ENCODE measurements around the gene FOXP1. TPM values are rescaled to one million over a fixed set of nuclear protein-coding genes. Genes with fewer than 3 reads are reported as not detected.
"Not testable (repeated sequence)": the region's sequence is repeated elsewhere in the genome, so short reads cannot be mapped to it uniquely, and the experiment has no call there.

FOXP1 gene
- total RNA-seq, 4 donors from 2014 or later: 13.2 to 46.6 (median 29.2) TPM

DNA sequence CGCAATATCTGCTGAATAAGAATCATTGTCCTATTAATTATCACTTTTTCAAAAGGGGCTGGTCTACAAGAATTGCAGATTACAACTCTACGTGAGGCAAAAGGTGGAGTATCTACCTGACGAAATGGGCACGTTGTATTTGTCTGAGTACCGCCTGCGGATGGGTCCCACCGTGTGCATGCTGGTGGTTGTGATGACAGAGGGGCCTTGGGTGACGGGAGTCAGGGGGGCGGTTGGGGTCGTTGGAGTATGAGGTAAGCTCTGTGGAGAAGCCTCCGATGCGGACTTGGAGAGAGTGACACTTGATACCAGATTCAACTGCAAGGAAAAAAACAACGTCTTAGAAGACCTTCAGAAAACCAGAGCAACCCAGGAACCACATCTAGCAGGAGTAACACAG, 605.8 kb downstream of the FOXP1 start:
- no peak for DNase-seq
- TF ChIP-seq, protein P1, sequence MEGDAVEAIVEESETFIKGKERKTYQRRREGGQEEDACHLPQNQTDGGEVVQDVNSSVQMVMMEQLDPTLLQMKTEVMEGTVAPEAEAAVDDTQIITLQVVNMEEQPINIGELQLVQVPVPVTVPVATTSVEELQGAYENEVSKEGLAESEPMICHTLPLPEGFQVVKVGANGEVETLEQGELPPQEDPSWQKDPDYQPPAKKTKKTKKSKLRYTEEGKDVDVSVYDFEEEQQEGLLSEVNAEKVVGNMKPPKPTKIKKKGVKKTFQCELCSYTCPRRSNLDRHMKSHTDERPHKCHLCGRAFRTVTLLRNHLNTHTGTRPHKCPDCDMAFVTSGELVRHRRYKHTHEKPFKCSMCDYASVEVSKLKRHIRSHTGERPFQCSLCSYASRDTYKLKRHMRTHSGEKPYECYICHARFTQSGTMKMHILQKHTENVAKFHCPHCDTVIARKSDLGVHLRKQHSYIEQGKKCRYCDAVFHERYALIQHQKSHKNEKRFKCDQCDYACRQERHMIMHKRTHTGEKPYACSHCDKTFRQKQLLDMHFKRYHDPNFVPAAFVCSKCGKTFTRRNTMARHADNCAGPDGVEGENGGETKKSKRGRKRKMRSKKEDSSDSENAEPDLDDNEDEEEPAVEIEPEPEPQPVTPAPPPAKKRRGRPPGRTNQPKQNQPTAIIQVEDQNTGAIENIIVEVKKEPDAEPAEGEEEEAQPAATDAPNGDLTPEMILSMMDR (IDR thresholded peaks at IDR 0.05 in 4 of 5, conservative IDR thresholded peaks at IDR 0.05 in 1 of 5): no peak
- no peak for TF ChIP-seq POLR2A (IDR thresholded peaks at IDR 0.05)
- Histone ChIP-seq H3K4me3 (no peak overlapping the region), H3K27me3 (no peaks in the 10 kb centered on the region), H3K9me3 (no peaks in the 10 kb centered on the region), H3K27ac (no peak overlapping the region), H3K36me3 (peaks cover 0 to 29% of the 10 kb centered on the region in 2 donors), H3K4me1 (peaks cover 15 to 18% of the 10 kb centered on the region in 2 donors)
- ATAC-seq: no peak
- intact Hi-C loops (cut with DNase I; ENCODE audit: low total_unique reads): no loop called here
- in situ Hi-C loops (cut with MboI; ENCODE audit: low sequenced_read_pairs in 4 of 4): loop anchor here in 1 of 4 donors (25.0 kb wide), 1 partner anchor 610 kb away; the partner anchor contains the start of gene FOXP1

DNA sequence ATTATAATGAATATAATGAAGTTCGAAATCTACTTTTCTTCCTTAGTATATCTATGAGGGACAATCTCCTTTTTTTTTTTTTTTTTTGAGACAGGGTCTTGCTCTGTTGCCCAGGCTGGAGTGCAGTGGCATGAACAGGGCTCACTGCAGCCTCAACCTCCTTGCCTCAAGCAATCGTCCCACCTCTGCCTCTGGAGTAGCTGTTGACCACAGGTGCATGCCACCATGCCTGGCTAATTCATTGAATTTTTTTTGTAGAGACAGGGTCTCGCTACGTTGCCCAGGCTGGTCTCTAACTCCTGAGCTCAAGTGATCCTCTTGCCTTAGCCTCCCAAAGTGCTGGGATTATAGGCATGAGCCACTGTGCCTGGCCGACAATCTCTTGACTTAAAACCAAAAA, 607.5 kb downstream of the FOXP1 start:
- H3K4me3 ChIP-seq; DNase-seq; H3K27ac ChIP-seq; intact Hi-C loops (cut with DNase I; ENCODE audit: low total_unique reads); ATAC-seq; H3K4me1 ChIP-seq; H3K27me3 ChIP-seq; H3K9me3 ChIP-seq: not testable (repeated sequence)
- in situ Hi-C loops (cut with MboI; ENCODE audit: low sequenced_read_pairs in 4 of 4): loop anchor here in 1 of 4 donors (25.0 kb wide), 1 partner anchor 611 kb away; the partner anchor contains the start of gene FOXP1
- peaks cover 0 to 40% of the 10 kb centered on the region in 2 donors for H3K36me3 ChIP-seq

DNA sequence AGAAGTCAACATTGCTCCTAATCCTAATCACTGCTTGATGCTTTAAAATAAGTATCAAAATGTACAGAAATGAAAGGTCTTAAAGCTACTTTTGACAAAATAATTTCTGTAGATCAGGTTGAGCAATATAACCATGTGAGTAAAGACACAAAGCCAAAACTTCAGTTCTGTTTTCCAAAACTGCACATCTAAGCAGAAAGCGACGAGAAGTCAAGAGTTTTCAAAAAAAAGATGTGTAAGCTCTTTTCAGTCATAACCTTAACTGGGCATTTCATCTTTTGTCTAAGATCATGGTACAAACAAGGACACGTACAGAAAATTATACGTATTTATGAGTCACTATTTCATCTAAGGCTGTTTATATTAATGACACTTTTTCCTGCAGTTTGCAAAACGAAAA, 608.8 kb downstream of the FOXP1 start:
- intact Hi-C loops (cut with DNase I; ENCODE audit: low total_unique reads): no loop called here
- DNase-seq (no peak), ATAC-seq (no peak)
- TF ChIP-seq, protein P1 (IDR thresholded peaks at IDR 0.05 in 4 of 5, conservative IDR thresholded peaks at IDR 0.05 in 1 of 5): no peak
- TF ChIP-seq POLR2A (IDR thresholded peaks at IDR 0.05): no peak
- H3K27me3 ChIP-seq: no peaks in the 10 kb centered on the region
- H3K36me3 ChIP-seq: peaks cover 0 to 50% of the 10 kb centered on the region in 2 donors
- no peak overlapping the region for H3K27ac ChIP-seq
- no peak overlapping the region for H3K4me3 ChIP-seq
- no peaks in the 10 kb centered on the region for H3K4me1 ChIP-seq
- no peaks in the 10 kb centered on the region for H3K9me3 ChIP-seq
- in situ Hi-C loops (cut with MboI; ENCODE audit: low sequenced_read_pairs in 4 of 4): loop anchor here in 1 of 4 donors (25.0 kb wide), 1 partner anchor 613 kb away; the partner anchor contains the start of gene FOXP1

DNA sequence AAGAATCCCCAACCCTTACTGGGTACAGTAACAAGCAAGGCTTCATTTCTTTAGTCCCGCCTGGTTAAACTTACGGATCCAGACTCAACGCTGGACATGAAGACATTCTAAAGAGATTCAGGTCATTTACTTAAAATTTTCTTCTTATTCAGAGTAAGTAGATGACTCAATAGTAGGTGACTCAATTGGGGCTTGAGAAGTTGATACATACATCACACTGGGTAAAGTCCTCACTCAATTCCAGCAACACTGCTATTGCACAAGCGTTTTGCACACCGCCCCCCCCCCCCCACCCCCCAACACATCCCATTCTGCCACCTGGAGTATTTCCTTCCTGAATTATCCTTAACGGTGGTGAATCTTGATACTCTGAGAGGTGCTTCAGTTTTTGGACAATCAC, 610.0 kb downstream of the FOXP1 start:
- peaks cover 0 to 60% of the 10 kb centered on the region in 2 donors for H3K36me3 ChIP-seq
- in situ Hi-C loops (cut with MboI; ENCODE audit: low sequenced_read_pairs in 4 of 4) (no loop called here), intact Hi-C loops (cut with DNase I; ENCODE audit: low total_unique reads) (no loop called here)
- H3K27me3 ChIP-seq: no peaks in the 10 kb centered on the region
- H3K27ac ChIP-seq: no peak overlapping the region
- H3K4me1 ChIP-seq: no peaks in the 10 kb centered on the region
- no peak overlapping the region for H3K4me3 ChIP-seq
- DNase-seq (no peak), ATAC-seq (no peak)
- no peaks in the 10 kb centered on the region for H3K9me3 ChIP-seq
- no peak for TF ChIP-seq POLR2A (IDR thresholded peaks at IDR 0.05)

DNA sequence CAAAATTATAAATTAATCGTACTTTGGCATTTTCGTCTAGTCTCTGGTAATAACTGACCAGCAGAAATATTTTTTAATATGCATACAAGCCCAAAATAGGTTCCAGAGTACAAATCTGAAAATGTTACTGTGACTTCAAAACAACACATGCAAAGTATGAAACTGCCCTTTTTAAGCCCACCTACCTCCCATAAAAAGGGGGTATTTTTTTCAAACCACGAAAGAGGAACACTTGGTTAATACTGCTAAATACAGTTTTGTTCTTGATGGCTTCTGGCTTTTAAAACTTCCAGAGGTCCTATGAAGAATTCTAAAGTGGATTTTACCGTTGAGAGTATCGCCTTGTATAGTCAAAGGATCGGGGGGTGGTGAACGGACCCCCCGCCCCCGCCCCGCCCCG, 610.7 kb downstream of the FOXP1 start:
- Histone ChIP-seq H3K27me3 (no peaks in the 10 kb centered on the region), H3K9me3 (no peaks in the 10 kb centered on the region), H3K36me3 (peaks cover 0 to 64% of the 10 kb centered on the region in 2 donors), H3K4me3 (no peak overlapping the region), H3K4me1 (no peaks in the 10 kb centered on the region), H3K27ac (no peak overlapping the region)
- DNase-seq: no peak
- intact Hi-C loops (cut with DNase I; ENCODE audit: low total_unique reads) (no loop called here), in situ Hi-C loops (cut with MboI; ENCODE audit: low sequenced_read_pairs in 4 of 4) (no loop called here)
- TF ChIP-seq POLR2A (IDR thresholded peaks at IDR 0.05): no peak
- TF ChIP-seq, protein P1 (IDR thresholded peaks at IDR 0.05 in 4 of 5, conservative IDR thresholded peaks at IDR 0.05 in 1 of 5): no peak
- ATAC-seq: no peak

DNA sequence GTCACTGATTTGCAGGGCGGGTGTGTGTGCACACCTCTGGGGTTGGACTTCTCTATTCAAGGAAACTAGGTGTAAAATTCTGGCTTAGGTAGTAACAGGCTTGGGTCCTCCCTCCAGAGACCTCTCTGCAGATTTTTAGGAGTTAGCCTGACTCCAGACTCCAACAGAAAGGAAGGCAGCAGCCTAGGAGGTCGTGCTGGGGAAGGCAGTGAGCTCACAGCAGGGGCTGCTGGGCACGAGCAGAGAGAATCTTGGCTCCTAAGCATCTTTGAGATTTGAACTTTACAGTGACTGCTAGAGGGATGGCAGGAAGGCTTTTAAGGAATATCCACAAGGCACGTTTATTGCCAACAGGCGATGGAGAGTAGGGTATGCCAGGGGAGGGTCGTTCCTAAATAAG, 612.6 kb downstream of the FOXP1 start:
- no peaks in the 10 kb centered on the region for H3K9me3 ChIP-seq
- ATAC-seq (no peak), DNase-seq (no peak)
- no peaks in the 10 kb centered on the region for H3K4me1 ChIP-seq
- intact Hi-C loops (cut with DNase I; ENCODE audit: low total_unique reads): no loop called here
- H3K4me3 ChIP-seq: no peak overlapping the region
- H3K36me3 ChIP-seq: peaks cover 0 to 53% of the 10 kb centered on the region in 2 donors
- no peak overlapping the region for H3K27ac ChIP-seq
- in situ Hi-C loops (cut with MboI; ENCODE audit: low sequenced_read_pairs in 4 of 4): no loop called here
- H3K27me3 ChIP-seq: no peaks in the 10 kb centered on the region
- TF ChIP-seq, protein P1 (IDR thresholded peaks at IDR 0.05 in 4 of 5, conservative IDR thresholded peaks at IDR 0.05 in 1 of 5): no peak
- TF ChIP-seq POLR2A (IDR thresholded peaks at IDR 0.05): no peak
